Keratinocyte (primary cell): ENCODE results near the gene DNAJC7.
"Not testable (repeated sequence)": the region's sequence is repeated elsewhere in the genome, so short reads cannot be mapped to it uniquely, and the experiment has no call there.

Experiments used
- CTCF ChIP-seq, 3 experiments: IDR thresholded peaks in 1 of 3; conservative IDR thresholded peaks in 1 of 3; optimal IDR thresholded peaks in 1 of 3; 2 replicates in 2 of 3; 3 replicates in 1 of 3; pipeline versions ENCODE3 to v1.5.1; 2011; ENCODE audit warnings: low read length in 3 of 3, mild to moderate bottlenecking in 3 of 3, moderate library complexity in 2 of 3, control low read depth in 1 of 3, inconsistent platforms in 1 of 3; ENCODE audit not compliant: insufficient read depth in 2 of 3; ENCODE audit errors: extremely low read depth in 1 of 3
- EZH2 ChIP-seq: IDR thresholded peaks from one replicate; pipeline ENCODE4 v1.6.1; 2012; ENCODE audit warnings: inconsistent platforms, mild to moderate bottlenecking, low read length, moderate library complexity

- not testable (repeated sequence) for TF ChIP-seq CTCF (optimal IDR thresholded peaks at IDR 0.05 in 1 of 3, IDR thresholded peaks at IDR 0.05 in 1 of 3, conservative IDR thresholded peaks at IDR 0.05 in 1 of 3; ENCODE audit: extremely low read depth in 1 of 3, insufficient read depth in 2 of 3, low read length in 3 of 3); EZH2
Observed at GRCh38 chr17:42020845-42021244, 3.6 kb upstream of the DNAJC7 start.
